GM12872 (cell line): ENCODE results near the gene GPRC5C.

ENCODE experiments used
- CTCF ChIP-seq: IDR thresholded peaks from 3 replicates; pipeline ENCODE4 v1.5.1; 2011; ENCODE audit warnings: low read depth, mild to moderate bottlenecking, low read length, moderate library complexity; ENCODE audit not compliant: insufficient read depth

GPRC5C gene

GRCh38 chr17:74445158-74445557, 13.3 kb downstream of the GPRC5C start:
- no peak for TF ChIP-seq CTCF

- no peak for TF ChIP-seq CTCF
These were observed 14.9 kb downstream of the GPRC5C start for GRCh38 chr17:74446551-74447500.

- TF ChIP-seq CTCF: no peak
These were observed 15.8 kb downstream of the GPRC5C start for GRCh38 chr17:74447628-74448159.

DNA sequence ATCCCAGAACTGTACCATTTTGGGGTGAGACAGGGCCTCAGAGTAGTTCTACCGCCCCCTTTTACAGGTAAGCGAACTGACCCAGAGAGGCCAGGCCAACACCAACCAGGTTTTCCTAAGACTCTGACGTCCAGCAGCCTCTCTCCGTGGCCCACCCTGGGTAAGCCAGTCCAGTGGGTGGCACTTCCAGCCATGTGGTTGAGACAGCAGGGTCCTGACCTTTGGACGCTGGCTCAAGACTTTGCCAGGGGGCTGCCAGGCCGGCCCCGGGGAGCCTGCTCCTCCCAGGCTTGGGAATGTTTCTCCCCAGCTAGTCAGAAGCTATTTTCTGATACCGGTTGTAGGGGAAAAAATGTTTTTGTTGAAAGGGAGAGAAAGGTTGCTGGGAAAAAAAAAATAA, 16.9 kb downstream of the GPRC5C start:
- no peak for TF ChIP-seq CTCF

DNA sequence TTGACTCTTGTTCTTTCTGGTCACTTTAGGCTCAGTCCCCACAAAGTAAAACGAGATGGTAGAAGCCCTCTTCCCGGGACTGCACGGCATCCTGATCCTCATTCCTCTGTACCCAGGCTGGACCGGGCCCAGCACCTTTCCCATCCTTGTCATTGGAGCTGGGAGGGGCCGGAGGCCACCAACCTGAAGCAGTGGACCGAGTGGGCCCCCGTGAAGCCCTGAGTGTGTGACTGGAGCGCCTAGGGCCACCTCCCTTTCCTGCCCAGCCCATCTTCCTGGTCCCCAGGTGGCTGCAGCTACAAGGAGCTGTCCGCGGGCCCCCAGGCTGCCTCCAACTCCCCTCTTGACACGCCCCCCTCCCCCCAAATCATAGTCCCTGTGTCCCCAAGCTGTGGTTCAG, 17.4 kb downstream of the GPRC5C start:
- no peak for TF ChIP-seq CTCF

DNA sequence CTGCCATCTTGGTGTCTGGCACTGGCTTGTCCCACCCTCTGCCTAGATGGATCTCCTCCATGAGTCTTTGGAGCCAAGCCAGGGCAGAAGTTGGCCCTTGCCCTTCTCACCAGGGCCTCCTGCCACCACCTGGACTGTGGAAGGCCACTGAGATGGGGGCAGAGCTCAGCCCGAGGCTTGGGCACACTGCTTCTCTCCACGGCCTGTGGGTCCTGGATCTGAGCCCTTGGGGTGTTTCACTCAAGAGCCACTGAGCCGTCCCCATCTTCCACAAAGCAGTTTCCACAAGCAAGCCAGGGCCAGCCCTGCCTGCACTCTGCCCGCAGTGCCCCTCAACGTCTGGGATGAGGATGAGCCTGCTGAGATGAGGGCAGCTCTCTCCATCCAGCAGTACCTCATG, 17.9 kb downstream of the GPRC5C start:
- TF ChIP-seq CTCF: no peak

DNA sequence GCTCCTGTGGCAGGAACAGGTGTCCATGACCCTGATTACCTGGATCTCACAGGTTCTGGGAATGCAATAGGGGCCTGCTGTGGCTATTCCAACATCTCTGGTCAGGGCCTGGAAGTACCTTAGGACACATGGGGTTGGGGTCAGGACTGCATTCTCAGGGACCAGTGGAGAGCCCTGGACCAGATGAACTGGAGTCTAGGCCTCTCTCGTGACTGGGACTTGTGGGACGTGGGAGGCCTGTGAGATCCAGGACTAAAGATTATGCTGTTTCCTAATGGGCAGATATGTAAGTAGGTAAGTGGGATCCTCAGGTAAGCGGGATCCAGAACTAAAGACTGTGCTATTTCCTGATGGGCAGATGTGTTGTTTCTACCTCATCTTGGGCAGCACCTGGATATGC, 18.3 kb downstream of the GPRC5C start:
- TF ChIP-seq CTCF: no peak
